Glutamatergic neuron (in vitro differentiated cells): ENCODE results near the gene MAP3K12. TPM values are rescaled to one million over a fixed set of nuclear protein-coding genes. Genes with fewer than 3 reads are reported as not detected.
A peak's percentile ranks its signal among the peaks of the same experiment; 100 is the strongest.

Experiments used
- DNase-seq: peaks from one replicate; pipeline ENCODE4 v3.0.0; 2022
- H3K27ac Mint-ChIP-seq: one replicate; pipeline ENCODE4 v1.8.0; 2020; ENCODE audit warnings: mild to moderate bottlenecking, mixed read lengths, inconsistent platforms; ENCODE audit not compliant: unreplicated experiment
- H3K27me3 Mint-ChIP-seq: one replicate; pipeline ENCODE4 v1.8.0; 2020; ENCODE audit warnings: mild to moderate bottlenecking, moderate library complexity, mixed read lengths, inconsistent platforms; ENCODE audit not compliant: unreplicated experiment
- H3K36me3 Mint-ChIP-seq: one replicate; pipeline ENCODE4 v1.8.0; 2020; ENCODE audit warnings: mild to moderate bottlenecking, mixed read lengths, inconsistent platforms; ENCODE audit not compliant: unreplicated experiment
- H3K4me1 Mint-ChIP-seq: one replicate; pipeline ENCODE4 v1.8.0; 2020; ENCODE audit warnings: mild to moderate bottlenecking, low read depth, mixed read lengths, inconsistent platforms; ENCODE audit not compliant: unreplicated experiment
- H3K4me3 Mint-ChIP-seq: one replicate; pipeline ENCODE4 v1.8.0; 2020; ENCODE audit warnings: mild to moderate bottlenecking, mixed read lengths, inconsistent platforms; ENCODE audit not compliant: unreplicated experiment
- H3K9me3 Mint-ChIP-seq: one replicate; pipeline ENCODE4 v1.8.0; 2020; ENCODE audit warnings: mild to moderate bottlenecking, moderate library complexity, mixed read lengths, inconsistent platforms; ENCODE audit not compliant: unreplicated experiment
- total RNA-seq: library from RNA; stranded (reverse); fragmentation: NEBNext Ultra II Directional; extraction: Animal tissue kit (Norgen Biotek cat#: 25700); gene quantifications from one replicate; pipeline ENCODE4 v1.2.1, GENCODE V29; 2021; ENCODE audit not compliant: unreplicated experiment
- TF ChIP-seq, protein P1 (sequence below): fragments of 200-600 bp; sonication (generic); IDR thresholded peaks from one replicate; pipeline ENCODE4 v1.5.0; 2021; ENCODE audit not compliant: partially characterized antibody, unreplicated experiment

MAP3K12 gene
- total RNA-seq, 1 donor from 2014 or later = 94.2 TPM

DNA sequence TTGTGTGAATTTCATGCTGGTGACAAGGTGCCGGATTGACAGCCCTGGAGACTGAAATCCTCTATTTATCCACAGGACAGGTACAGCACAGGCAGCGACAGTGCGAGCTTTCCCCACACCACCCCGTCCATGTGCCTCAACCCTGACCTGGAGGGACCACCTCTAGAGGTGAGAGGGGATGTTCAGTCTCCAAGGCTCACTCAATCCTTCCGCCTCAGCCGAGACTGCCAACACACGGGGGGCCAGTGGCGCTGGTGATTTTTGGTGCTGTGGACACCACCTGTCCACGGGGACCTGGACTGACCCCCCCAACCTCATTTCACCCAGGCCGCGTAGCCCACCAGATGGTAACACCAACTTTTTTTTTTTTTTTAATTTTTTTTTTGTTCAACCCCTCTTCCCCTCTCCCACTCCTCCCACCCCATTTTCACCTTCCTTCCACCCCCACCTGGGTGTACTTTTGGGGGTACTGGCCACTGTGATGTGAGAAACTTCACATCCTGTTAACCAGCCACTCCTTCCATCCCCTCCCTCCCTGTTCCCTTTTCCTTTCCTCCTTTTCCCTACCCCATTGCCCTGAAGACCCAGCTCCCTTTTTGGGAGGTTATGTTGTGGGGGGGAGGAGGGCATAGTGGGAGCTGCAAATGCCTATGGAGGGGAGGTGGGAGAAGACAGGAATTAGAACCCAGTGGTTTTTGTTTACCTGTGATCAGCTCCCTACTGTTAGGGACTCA, 34.4 kb downstream of the MAP3K12 start:
- H3K4me1 Mint-ChIP-seq = peaks cover 6% of the 10 kb centered on the region
- TF ChIP-seq, protein P1, sequence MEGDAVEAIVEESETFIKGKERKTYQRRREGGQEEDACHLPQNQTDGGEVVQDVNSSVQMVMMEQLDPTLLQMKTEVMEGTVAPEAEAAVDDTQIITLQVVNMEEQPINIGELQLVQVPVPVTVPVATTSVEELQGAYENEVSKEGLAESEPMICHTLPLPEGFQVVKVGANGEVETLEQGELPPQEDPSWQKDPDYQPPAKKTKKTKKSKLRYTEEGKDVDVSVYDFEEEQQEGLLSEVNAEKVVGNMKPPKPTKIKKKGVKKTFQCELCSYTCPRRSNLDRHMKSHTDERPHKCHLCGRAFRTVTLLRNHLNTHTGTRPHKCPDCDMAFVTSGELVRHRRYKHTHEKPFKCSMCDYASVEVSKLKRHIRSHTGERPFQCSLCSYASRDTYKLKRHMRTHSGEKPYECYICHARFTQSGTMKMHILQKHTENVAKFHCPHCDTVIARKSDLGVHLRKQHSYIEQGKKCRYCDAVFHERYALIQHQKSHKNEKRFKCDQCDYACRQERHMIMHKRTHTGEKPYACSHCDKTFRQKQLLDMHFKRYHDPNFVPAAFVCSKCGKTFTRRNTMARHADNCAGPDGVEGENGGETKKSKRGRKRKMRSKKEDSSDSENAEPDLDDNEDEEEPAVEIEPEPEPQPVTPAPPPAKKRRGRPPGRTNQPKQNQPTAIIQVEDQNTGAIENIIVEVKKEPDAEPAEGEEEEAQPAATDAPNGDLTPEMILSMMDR = no peak
- peak overlapping the region; percentile 48 for H3K27ac Mint-ChIP-seq
- H3K36me3 Mint-ChIP-seq = no peaks in the 10 kb centered on the region
- H3K4me3 Mint-ChIP-seq = no peak overlapping the region
- H3K27me3 Mint-ChIP-seq = peaks cover 4% of the 10 kb centered on the region
- DNase-seq = no peak
- H3K9me3 Mint-ChIP-seq = no peaks in the 10 kb centered on the region

DNA sequence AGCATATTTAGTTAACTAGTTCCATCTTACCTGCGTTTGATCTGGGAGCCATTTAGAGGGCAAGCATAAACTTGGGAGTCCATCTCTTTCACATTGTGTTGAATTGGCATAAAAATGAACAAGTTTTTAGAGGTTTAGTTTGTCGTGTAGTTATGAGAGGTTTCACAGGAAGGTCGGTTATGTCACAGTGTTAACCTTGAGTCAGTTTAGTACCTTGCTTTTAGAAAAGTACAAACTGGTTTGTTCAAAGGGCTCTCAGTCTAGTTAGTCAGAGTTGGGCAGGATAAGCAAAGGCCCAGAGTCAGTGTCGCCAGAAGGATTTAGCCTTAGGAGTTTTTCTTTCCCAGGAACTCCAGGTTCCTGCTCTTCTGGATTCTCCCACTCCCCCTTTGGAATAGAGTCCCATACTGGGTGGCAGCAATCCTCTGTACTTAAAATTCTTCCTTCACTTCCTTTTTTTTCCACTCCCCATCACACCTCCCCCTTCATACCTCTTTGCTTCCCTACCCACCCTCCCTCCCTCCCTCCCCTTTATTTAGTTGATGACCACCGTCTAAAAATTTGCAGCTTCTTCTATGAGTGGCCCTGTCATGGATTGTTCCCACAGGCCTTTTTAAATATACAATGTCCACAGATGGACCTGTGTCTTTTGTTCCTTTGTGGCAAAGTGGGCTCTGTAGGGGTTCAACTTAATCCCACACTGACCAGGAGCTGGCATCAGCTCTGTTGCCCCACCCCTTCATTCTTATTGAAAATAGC, 35.3 kb downstream of the MAP3K12 start:
- no peak overlapping the region for H3K4me3 Mint-ChIP-seq
- peaks cover 6% of the 10 kb centered on the region for H3K4me1 Mint-ChIP-seq
- H3K27ac Mint-ChIP-seq = no peak overlapping the region
- no peak for DNase-seq
- no peaks in the 10 kb centered on the region for H3K9me3 Mint-ChIP-seq
- H3K27me3 Mint-ChIP-seq = peaks cover 4% of the 10 kb centered on the region
- TF ChIP-seq, protein P1 = no peak
- H3K36me3 Mint-ChIP-seq = no peaks in the 10 kb centered on the region

DNA sequence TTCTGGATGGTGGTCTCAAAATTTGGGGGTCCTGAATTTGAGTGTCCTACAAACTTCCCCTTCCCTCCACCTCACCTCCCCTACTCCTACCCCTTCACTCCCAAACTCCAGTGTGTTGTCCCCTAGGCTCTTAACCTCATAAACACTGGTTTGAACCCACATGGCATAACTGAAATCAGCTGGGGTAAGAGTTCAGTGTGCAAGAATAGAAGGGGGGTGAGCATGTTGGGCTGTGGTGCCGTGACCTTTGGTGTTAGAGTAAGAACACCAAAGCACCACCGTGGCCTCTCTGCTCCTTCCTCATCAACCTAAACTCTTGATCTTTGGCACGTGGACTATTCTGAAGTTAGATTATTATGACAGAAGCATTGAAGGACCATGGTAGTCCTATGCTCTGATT, 36.3 kb downstream of the MAP3K12 start:
- no peak for DNase-seq
- H3K27me3 Mint-ChIP-seq = peaks cover 6% of the 10 kb centered on the region
- H3K9me3 Mint-ChIP-seq = no peaks in the 10 kb centered on the region
- peaks cover 6% of the 10 kb centered on the region for H3K4me1 Mint-ChIP-seq
- no peaks in the 10 kb centered on the region for H3K36me3 Mint-ChIP-seq
- TF ChIP-seq, protein P1 = no peak
- no peak overlapping the region for H3K4me3 Mint-ChIP-seq
- H3K27ac Mint-ChIP-seq = no peak overlapping the region

DNA sequence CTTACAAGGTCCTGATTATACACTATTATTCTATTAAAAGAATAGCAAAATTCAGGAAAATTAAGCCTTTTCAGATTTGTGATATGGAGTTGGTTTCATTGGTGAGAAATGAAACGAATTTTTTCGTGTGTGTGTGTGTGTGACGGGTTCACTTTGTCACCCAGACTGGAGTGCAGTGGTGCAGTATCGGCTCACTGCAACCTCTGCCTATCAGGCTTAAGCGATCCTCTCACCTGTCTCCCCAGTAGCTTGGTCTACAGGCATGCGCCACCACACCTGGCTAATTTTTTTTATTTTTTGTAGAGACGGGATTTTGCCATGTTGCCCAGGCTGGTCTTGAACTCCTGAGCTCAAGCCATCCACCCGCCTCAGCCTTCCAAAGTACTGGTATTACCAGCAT, 37.7 kb downstream of the MAP3K12 start:
- H3K27ac Mint-ChIP-seq = no peak overlapping the region
- TF ChIP-seq, protein P1 = no peak
- H3K36me3 Mint-ChIP-seq = no peaks in the 10 kb centered on the region
- no peaks in the 10 kb centered on the region for H3K9me3 Mint-ChIP-seq
- peaks cover 6% of the 10 kb centered on the region for H3K4me1 Mint-ChIP-seq
- no peak for DNase-seq
- no peak overlapping the region for H3K4me3 Mint-ChIP-seq
- peaks cover 4% of the 10 kb centered on the region for H3K27me3 Mint-ChIP-seq

DNA sequence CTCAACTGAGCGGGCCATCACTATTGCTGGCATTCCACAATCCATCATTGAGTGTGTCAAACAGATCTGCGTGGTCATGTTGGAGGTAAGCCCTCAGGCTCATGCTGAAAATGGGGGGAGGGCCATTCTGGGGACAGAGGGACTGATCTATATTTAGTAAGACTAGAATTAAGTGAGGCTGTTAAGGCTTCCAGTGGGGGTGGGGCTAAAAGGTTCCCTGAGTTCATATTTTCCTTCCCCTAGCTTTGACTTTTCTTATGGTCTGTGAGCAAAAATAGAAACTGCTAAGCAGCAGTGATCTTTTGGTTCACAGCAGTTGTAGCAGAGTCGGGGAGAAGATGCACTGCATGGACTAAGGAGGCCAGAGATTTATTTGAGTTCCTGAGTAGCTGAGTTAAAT, 38.2 kb downstream of the MAP3K12 start:
- DNase-seq = no peak
- H3K27me3 Mint-ChIP-seq = peaks cover 4% of the 10 kb centered on the region
- TF ChIP-seq, protein P1 = no peak
- no peaks in the 10 kb centered on the region for H3K36me3 Mint-ChIP-seq
- H3K9me3 Mint-ChIP-seq = no peaks in the 10 kb centered on the region
- no peak overlapping the region for H3K27ac Mint-ChIP-seq
- no peak overlapping the region for H3K4me3 Mint-ChIP-seq
- peaks cover 3% of the 10 kb centered on the region for H3K4me1 Mint-ChIP-seq
